Adipose tissue (tissue), 3 donors: ENCODE results near the gene CLASRP. TPM values are rescaled to one million over a fixed set of nuclear protein-coding genes. Genes with fewer than 3 reads are reported as not detected.
"Not testable (repeated sequence)": the region's sequence is repeated elsewhere in the genome, so short reads cannot be mapped to it uniquely, and the experiment has no call there.

Experiments
- H3K27ac ChIP-seq: one replicate; pipeline ENCODE4 v1.5.1; 2013; ENCODE audit warnings: low read depth, low read length
- WGBS, 3 donors: extraction: QIAGEN DNeasy Blood & Tissue Kit; methylation state at CpG; one replicate each; pipeline ENCODE4 v1.1.7; 2013; 5-methylcytosine and 5-hydroxymethylcytosine counted together
- polyA plus RNA-seq, 3 donors: library from polyadenylated mRNA; stranded (reverse); fragments of 200-250 nt; gene quantifications; one replicate each; pipeline ENCODE4 v1.2.3, GENCODE V29; 2013
- donor health status: healthy with polysubstance abuse.
- donor health status: Bipolar disorder and iron deficiency.
- donor health status: healthy.

Gene CLASRP
- polyA plus RNA-seq, 3 donors, result 40.2 to 73.4 (median 57.3) TPM

- WGBS, 3 donors, result 80 to 88% (median 84%) methylated on average over 14 of the region's 14 CpGs
- H3K27ac ChIP-seq, result no peak overlapping the region
Observed at GRCh38 chr19:45095496-45096413, 56.9 kb downstream of the CLASRP start.

GRCh38 chr19:45096700-45097099, 57.9 kb downstream of the CLASRP start:
- WGBS, 3 donors, result 81 to 88% (median 86%) methylated on average over 7 of the region's 7 CpGs
- H3K27ac ChIP-seq, result no peak overlapping the region

GRCh38 chr19:45097450-45097775, 58.6 kb downstream of the CLASRP start:
- H3K27ac ChIP-seq, result no peak overlapping the region
- 74 to 91% (median 89%) methylated on average over 7 of the region's 7 CpGs for WGBS, 3 donors

- 46 to 75% (median 63%) methylated on average over 15 to 16 of the region's 16 CpGs for WGBS, 3 donors
- H3K27ac ChIP-seq, result no peak overlapping the region
Observed at GRCh38 chr19:45097776-45098520, 59.1 kb downstream of the CLASRP start.

- 34 to 57% (median 44%) methylated on average over 15 of the region's 15 CpGs for WGBS, 3 donors
- no peak overlapping the region for H3K27ac ChIP-seq
Observed at GRCh38 chr19:45098521-45099466, 59.9 kb downstream of the CLASRP start.

- WGBS, 3 donors, result 43 to 86% (median 78%) methylated on average over 25 of the region's 25 CpGs
- H3K27ac ChIP-seq, result no peak overlapping the region
Observed at GRCh38 chr19:45099467-45100191, 60.8 kb downstream of the CLASRP start.

- H3K27ac ChIP-seq, result no peak overlapping the region
- 37 to 89% (median 85%) methylated on average over 3 of the region's 3 CpGs for WGBS, 3 donors
Observed at GRCh38 chr19:45100201-45100600, 61.4 kb downstream of the CLASRP start.

GRCh38 chr19:45100846-45101252, 62.0 kb downstream of the CLASRP start:
- WGBS, 3 donors, result 77 to 82% (median 79%) methylated on average over 8 of the region's 8 CpGs
- H3K27ac ChIP-seq, result no peak overlapping the region

- H3K27ac ChIP-seq, result no peak overlapping the region
- 73 to 87% (median 85%) methylated on average over 8 of the region's 8 CpGs for WGBS, 3 donors
Observed at GRCh38 chr19:45101806-45102205, 63.0 kb downstream of the CLASRP start.

- 92 to 98% (median 95%) methylated on average over 7 of the region's 7 CpGs for WGBS, 3 donors
Observed at GRCh38 chr19:45102481-45102880, 63.6 kb downstream of the CLASRP start.

GRCh38 chr19:45103156-45103507, 64.3 kb downstream of the CLASRP start:
- no peak overlapping the region for H3K27ac ChIP-seq
- 32 to 39% (median 38%) methylated on average over 14 to 15 of the region's 15 CpGs for WGBS, 3 donors

More at GRCh38 chr19:45102481-45102880, 63.6 kb downstream of the CLASRP start:
- no peak overlapping the region for H3K27ac ChIP-seq

- 35 to 44% (median 40%) methylated on average over 26 of the region's 26 CpGs for WGBS, 3 donors
- no peak overlapping the region for H3K27ac ChIP-seq
Observed at GRCh38 chr19:45103508-45104319, 64.9 kb downstream of the CLASRP start.

- WGBS, 3 donors, result 69 to 75% (median 74%) methylated on average over 16 of the region's 16 CpGs
- no peak overlapping the region for H3K27ac ChIP-seq
Observed at GRCh38 chr19:45104658-45105349, 66.0 kb downstream of the CLASRP start.

GRCh38 chr19:45106363-45106762, 67.5 kb downstream of the CLASRP start:
- WGBS, 3 donors, result 94 to 96% (median 95%) methylated on average over 11 of the region's 11 CpGs
- not testable (repeated sequence) for H3K27ac ChIP-seq

GRCh38 chr19:45107621-45108150, 68.8 kb downstream of the CLASRP start:
- no peak overlapping the region for H3K27ac ChIP-seq
- 61 to 77% (median 75%) methylated on average over 12 of the region's 12 CpGs for WGBS, 3 donors

GRCh38 chr19:45110851-45111266, 72.0 kb downstream of the CLASRP start:
- H3K27ac ChIP-seq, result no peak overlapping the region
- WGBS, 3 donors, result 59 to 81% (median 64%) methylated on average over 5 of the region's 5 CpGs
